WTC11 (cell line): ENCODE measurements around the gene SHOC2. TPM values are rescaled to one million over a fixed set of nuclear protein-coding genes. Genes with fewer than 3 reads are reported as not detected.

Experiments used
- ATAC-seq: fragments of 200-7000 bp; cut with Tn5 transposase; 2 replicates; pipeline ENCODE4 v1.10.0; 2021; ENCODE audit warnings: mild to moderate bottlenecking, moderate library complexity
- CTCF ChIA-PET: fragments of 300-600 bp; sonication (Branson Sonifier 250); formaldehyde crosslinking; loops from one replicate; lab custom pipeline; 2021; ENCODE audit warnings: antibody characterized with exemption; lab: Charles Lee
- POLR2A ChIA-PET: fragments of 350-600 bp; sonication (Branson Sonifier 250); formaldehyde crosslinking; loops from one replicate; lab custom pipeline; 2021; ENCODE audit warnings: antibody characterized with exemption; lab: Charles Lee
- DNase-seq: peaks from one replicate; pipeline ENCODE4 v3.0.0; 2021; ENCODE audit warnings: low spot score
- H3K27ac Mint-ChIP-seq: 2 replicates; pipeline ENCODE4 v1.8.0; 2021; ENCODE audit warnings: mixed read lengths
- H3K27me3 Mint-ChIP-seq: 2 replicates; pipeline ENCODE4 v1.8.0; 2021; ENCODE audit warnings: low read depth, mild to moderate bottlenecking, moderate library complexity, mixed read lengths
- H3K36me3 Mint-ChIP-seq: 2 replicates; pipeline ENCODE4 v1.8.0; 2021; ENCODE audit warnings: mixed read lengths
- H3K4me1 Mint-ChIP-seq: 2 replicates; pipeline ENCODE4 v1.8.0; 2022; ENCODE audit warnings: mixed read lengths
- H3K4me3 Mint-ChIP-seq: 2 replicates; pipeline ENCODE4 v1.8.0; 2021; ENCODE audit warnings: mild to moderate bottlenecking, moderate library complexity, mixed read lengths
- H3K9me3 Mint-ChIP-seq: 2 replicates; pipeline ENCODE4 v1.8.0; 2021; ENCODE audit warnings: mixed read lengths
- AFF4 ChIP-seq: sonication (generic); formaldehyde crosslinking; IDR thresholded peaks from 2 replicates; pipeline ENCODE4 v1.8.1; 2023; ENCODE audit warnings: mild to moderate bottlenecking, missing genetic modification reagents, borderline replicate concordance
- AR ChIP-seq: fragments of 250-450 bp; sonication (Bioruptor Pico); IDR thresholded peaks from 2 replicates; pipeline ENCODE4 v1.9.0; 2021; ENCODE audit warnings: mild to moderate bottlenecking
- ATF1 ChIP-seq: sonication (generic); formaldehyde crosslinking; IDR thresholded peaks from 2 replicates; pipeline ENCODE4 v1.8.1; 2023; ENCODE audit warnings: mild to moderate bottlenecking, moderate library complexity, missing genetic modification reagents
- CTCF ChIP-seq: fragments of 200-600 bp; IDR thresholded peaks from 2 replicates; pipeline ENCODE4 v1.8.0; 2022; ENCODE audit warnings: antibody characterized with exemption
- GTF2I ChIP-seq: fragments of 250-450 bp; sonication (Bioruptor Pico); conservative IDR thresholded peaks from 2 replicates; pipeline ENCODE4 v1.4.0; 2021; ENCODE audit warnings: mild to moderate bottlenecking
- JAZF1 ChIP-seq: fragments of 250-450 bp; sonication (Bioruptor Pico); IDR thresholded peaks from 2 replicates; pipeline ENCODE4 v1.9.0; 2021; ENCODE audit warnings: moderate library complexity, mild to moderate bottlenecking, inconsistent platforms
- MLX ChIP-seq: sonication (generic); formaldehyde crosslinking; IDR thresholded peaks from 2 replicates; pipeline ENCODE4 v1.8.1; 2023; ENCODE audit warnings: mild to moderate bottlenecking, missing genetic modification reagents, moderate library complexity
- MXD4 ChIP-seq: fragments of 250-450 bp; sonication (Bioruptor Pico); IDR thresholded peaks from 2 replicates; pipeline ENCODE4 v1.8.0; 2021; ENCODE audit warnings: mild to moderate bottlenecking, moderate library complexity, borderline replicate concordance
- NR2C2 ChIP-seq: sonication (generic); formaldehyde crosslinking; IDR thresholded peaks from 2 replicates; pipeline ENCODE4 v1.8.0; 2022; ENCODE audit warnings: mild to moderate bottlenecking, missing genetic modification reagents
- NR3C1 ChIP-seq: sonication (generic); formaldehyde crosslinking; conservative IDR thresholded peaks from 2 replicates; pipeline ENCODE4 v1.8.1; 2023; ENCODE audit warnings: low read depth, mild to moderate bottlenecking, missing genetic modification reagents
- RELA ChIP-seq: sonication (generic); formaldehyde crosslinking; IDR thresholded peaks from 2 replicates; pipeline ENCODE4 v1.8.1; 2022; ENCODE audit warnings: missing genetic modification reagents, mild to moderate bottlenecking, borderline replicate concordance
- SP1 ChIP-seq: sonication (generic); formaldehyde crosslinking; conservative IDR thresholded peaks from 2 replicates; pipeline ENCODE4 v1.8.1; 2022; ENCODE audit warnings: missing genetic modification reagents
- TCF7 ChIP-seq: sonication (generic); formaldehyde crosslinking; IDR thresholded peaks from 2 replicates; pipeline ENCODE4 v1.8.0; 2022; ENCODE audit warnings: mild to moderate bottlenecking, low read depth, missing genetic modification reagents, moderate library complexity
- TEAD4 ChIP-seq: sonication (generic); formaldehyde crosslinking; IDR thresholded peaks from 2 replicates; pipeline ENCODE4 v1.8.0; 2022; ENCODE audit warnings: mild to moderate bottlenecking, missing genetic modification reagents
- ZNF232 ChIP-seq: sonication (generic); formaldehyde crosslinking; IDR thresholded peaks from 2 replicates; pipeline ENCODE4 v1.8.0; 2022; ENCODE audit warnings: mild to moderate bottlenecking, missing genetic modification reagents
- ZNF396 ChIP-seq: fragments of 250-450 bp; sonication (Bioruptor Pico); IDR thresholded peaks from 2 replicates; pipeline ENCODE4 v1.8.0; 2021; ENCODE audit warnings: mild to moderate bottlenecking, moderate library complexity, borderline replicate concordance
- ZNF425 ChIP-seq: fragments of 250-450 bp; sonication (Bioruptor Pico); conservative IDR thresholded peaks from 2 replicates; pipeline ENCODE4 v1.9.0; 2021; ENCODE audit warnings: mild to moderate bottlenecking
- ZNF532 ChIP-seq: fragments of 250-450 bp; sonication (Bioruptor Pico); IDR thresholded peaks from 2 replicates; pipeline ENCODE4 v1.9.0; 2021; ENCODE audit warnings: mild to moderate bottlenecking, borderline replicate concordance
- total RNA-seq: library from RNA; stranded (reverse); gene quantifications from 3 replicates; pipeline ENCODE4 v1.2.3, GENCODE V29; 2021

SHOC2 gene
- total RNA-seq, 1 experiment from 2014 or later, result 21.6 TPM

- TF ChIP-seq CTCF (no peak), TCF7 (CRISPR knock-in tag) (no peak), TEAD4 (no peak)
These were observed 58.8 kb downstream of the SHOC2 start (continued) for GRCh38 chr10:110978204-110978603.

- ChIA-PET CTCF (no interaction called here), POLR2A (no interaction called here)
- no peaks in the 10 kb centered on the region for H3K27me3 Mint-ChIP-seq
- ATAC-seq, result no peak
- H3K27ac Mint-ChIP-seq, result no peak overlapping the region
- TF ChIP-seq ZNF425 (CRISPR knock-in tag) (no peak), NR2C2 (CRISPR knock-in tag) (no peak), TCF7 (CRISPR knock-in tag) (no peak), RELA (CRISPR knock-in tag) (no peak), AR (CRISPR knock-in tag) (no peak), ZNF532 (CRISPR knock-in tag) (no peak), ZNF396 (CRISPR knock-in tag) (no peak), ZNF232 (CRISPR knock-in tag) (no peak), SP1 (CRISPR knock-in tag) (no peak), GTF2I (no peak)
- H3K9me3 Mint-ChIP-seq, result peaks cover 3% of the 10 kb centered on the region
- H3K36me3 Mint-ChIP-seq, result peaks cover 3% of the 10 kb centered on the region; the same call in 1 of the 2 replicates
- peaks cover 11% of the 10 kb centered on the region for H3K4me1 Mint-ChIP-seq
- no peak for DNase-seq
- no peak overlapping the region for H3K4me3 Mint-ChIP-seq
These were observed 60.2 kb downstream of the SHOC2 start for GRCh38 chr10:110979611-110980010.

- Mint-ChIP-seq H3K27me3 (no peaks in the 10 kb centered on the region), H3K9me3 (peaks cover 3% of the 10 kb centered on the region), H3K36me3 (peaks cover 3% of the 10 kb centered on the region; the same call in 1 of the 2 replicates), H3K4me1 (peaks cover 11% of the 10 kb centered on the region), H3K4me3 (no peak overlapping the region), H3K27ac (no peak overlapping the region)
- DNase-seq (no peak), ATAC-seq (no peak)
- ChIA-PET CTCF (no interaction called here), POLR2A (no interaction called here)
- TF ChIP-seq NR3C1 (CRISPR knock-in tag), result no peak
- no peak for TF ChIP-seq ATF1 (CRISPR knock-in tag)
- no peak for TF ChIP-seq MXD4 (CRISPR knock-in tag)
- TF ChIP-seq MLX (CRISPR knock-in tag), result no peak
- no peak for TF ChIP-seq AFF4 (CRISPR knock-in tag)
- no peak for TF ChIP-seq JAZF1 (CRISPR knock-in tag)
These were observed 61.4 kb downstream of the SHOC2 start for GRCh38 chr10:110980807-110981206.
